ENCODE data around the gene PTGR1.
"Not testable (repeated sequence)": the region's sequence is repeated elsewhere in the genome, so short reads cannot be mapped to it uniquely, and the experiment has no call there.

The PTGR1 gene

DNA sequence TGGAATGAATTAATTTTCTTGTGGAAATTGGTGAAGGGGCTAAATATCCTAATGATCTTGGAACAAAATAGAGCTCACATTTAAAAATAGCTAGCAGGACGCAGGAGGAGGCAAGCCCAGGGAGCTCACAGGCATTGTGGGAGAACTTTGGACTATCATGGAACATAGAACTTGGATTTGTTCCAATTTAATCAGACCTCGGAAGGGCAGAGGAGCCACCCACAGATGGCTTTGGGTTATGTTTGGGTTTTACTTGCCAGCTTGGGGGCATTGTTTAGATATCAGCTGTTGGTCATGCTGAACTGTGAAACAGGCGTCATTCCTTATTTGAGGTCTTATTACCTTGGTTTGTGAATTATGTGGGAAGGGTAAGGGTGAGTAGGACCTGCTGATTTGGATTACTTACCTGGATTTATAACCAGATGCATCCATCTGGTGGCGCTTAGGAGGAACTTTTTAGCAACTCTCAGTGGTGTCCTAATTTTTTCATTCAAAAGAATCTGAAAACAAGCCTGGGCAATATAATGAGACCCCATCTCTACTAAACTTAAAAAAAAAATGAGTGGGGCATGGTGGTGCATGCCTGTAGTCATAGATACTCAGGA is 14.1 kb upstream of the PTGR1 start:
- no peak for DNase-seq (ENCODE audit: low read depth)

DNA sequence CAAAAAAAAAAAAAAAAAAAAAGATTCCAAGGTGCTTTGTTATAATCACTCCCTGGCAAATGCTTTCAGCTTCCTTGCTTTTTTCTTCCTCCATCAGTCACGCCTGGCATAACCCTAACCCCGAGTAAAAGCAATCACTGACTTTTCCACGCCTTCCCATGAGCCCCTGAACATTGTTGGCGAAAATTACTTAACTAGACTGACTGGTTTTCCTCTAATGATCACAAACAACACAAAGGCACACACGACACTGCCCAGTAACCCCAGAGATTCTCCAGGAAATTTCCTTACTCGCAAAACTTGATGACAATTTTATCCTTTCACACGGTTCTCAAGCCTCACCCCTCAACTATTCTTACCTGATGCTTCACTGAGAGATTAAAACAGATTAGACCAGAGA is 11.4 kb upstream of the PTGR1 start:
- DNase-seq (ENCODE audit: low read depth) = no peak

- DNase-seq (ENCODE audit: low read depth) = no peak
Observed at GRCh38 chr9:111610149-111610548, 10.7 kb upstream of the PTGR1 start.

DNA sequence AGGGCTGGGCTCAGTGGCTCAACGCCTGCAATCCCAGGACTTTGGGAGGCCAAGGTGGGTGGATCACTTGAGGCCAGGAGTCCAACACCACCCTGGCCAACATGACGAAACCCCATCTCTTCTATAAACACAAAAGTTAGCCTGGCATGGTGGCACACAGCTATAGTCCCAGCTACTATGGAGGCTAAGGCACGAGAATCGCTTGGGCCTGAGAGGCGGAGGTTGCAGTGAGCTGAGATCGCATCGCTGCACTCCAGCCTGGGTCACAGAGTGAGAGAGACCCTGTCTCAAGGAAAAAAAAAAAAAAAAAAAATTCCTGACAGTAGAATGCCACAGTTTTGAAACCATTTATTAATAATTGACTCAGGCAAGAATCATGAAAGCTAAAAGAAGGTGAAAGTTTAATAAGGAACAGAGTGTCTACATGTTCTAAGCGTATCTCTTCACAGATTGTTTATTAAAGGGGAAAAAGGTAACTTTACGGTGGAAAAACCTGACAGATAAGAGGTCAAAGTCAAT is 5.7 kb upstream of the PTGR1 start:
- no peak for DNase-seq (ENCODE audit: low read depth)

DNA sequence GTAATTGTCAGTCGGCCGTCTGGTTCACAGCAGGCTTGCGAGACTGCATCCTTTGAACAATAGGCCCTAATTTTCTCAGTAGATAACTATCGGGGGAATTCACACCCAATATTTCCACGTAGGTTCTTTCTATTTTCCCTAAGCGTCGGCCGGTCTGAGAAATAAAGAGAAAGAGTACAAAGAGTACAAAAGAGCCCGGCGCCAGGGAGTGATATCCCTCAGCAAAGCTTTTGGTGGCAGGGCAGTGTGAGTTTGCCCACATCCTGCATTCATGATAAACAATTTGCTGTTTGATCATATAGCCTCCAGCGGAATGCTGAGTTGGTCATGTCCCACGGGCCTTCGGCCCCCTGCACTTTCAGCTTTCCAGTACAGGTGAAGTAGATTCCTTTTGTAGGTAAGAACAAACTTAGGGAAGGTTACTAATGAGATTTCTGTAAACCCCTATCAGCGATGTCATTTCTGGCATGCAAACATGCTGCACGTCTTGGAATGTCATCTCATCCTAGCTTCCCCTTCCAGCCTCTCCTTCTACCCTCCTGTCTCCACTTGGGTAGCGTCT is 4.7 kb upstream of the PTGR1 start:
- no peak for DNase-seq (ENCODE audit: low read depth)

GRCh38 chr9:111603041-111603440 is 3.6 kb upstream of the PTGR1 start:
- DNase-seq (ENCODE audit: low read depth) = no peak

DNA sequence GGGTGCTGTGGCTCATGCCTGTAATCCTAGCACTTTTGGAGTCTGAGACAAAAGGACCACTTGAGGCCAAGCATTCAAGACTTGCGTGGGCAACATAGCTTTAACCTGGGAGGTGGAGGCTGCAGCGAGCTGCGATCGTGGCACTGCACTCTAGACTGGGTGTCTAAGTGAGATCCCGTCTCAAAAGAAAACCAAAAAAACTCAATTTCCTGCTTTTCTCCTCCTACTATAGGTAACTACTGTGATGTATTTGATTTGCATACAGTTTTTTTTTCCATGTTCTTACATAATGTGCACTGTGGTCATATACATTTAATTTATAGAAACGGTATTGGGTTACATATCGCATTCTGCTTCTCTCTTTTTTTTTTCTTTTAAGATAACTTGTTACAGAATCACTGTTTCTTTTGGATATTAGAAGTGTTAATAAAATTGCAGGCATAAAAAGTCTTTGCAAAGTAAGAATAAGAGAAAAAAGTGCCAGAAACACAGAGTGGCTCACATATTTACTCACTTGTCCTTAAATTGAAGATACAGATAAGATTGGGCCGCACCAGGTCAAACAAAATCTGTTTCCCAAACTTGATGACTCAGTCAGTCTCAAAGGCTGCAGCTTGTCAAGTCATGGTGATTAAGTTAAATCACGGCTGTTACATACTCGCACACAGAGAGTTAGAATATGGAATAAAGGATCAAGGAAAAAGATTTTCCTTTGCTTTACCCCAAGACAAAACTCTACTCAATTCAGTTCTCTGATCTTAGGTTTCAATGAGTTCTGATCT is 2.0 kb upstream of the PTGR1 start:
- DNase-seq (ENCODE audit: low read depth) = no peak

DNA sequence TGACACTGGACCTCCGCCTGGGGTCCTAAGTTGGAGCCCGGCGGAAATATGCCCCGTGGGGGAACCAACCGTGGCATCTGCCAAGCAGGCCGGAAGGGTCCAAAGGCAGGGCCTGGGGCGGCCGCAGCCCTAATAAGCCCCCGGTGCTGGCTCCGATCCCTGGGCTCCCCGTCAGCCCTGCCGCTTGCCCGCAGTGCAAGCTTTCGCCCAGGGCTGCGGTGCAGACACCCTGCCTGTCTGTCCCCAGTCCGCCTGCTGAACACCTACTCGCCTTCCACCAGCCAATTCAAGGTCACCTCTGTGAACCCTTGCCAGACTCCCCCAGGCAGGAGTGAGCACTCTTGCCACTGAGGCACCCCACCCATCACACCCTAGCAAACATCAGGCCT is 502 bp upstream of the PTGR1 start:
- no peak for DNase-seq (ENCODE audit: low read depth)

DNA sequence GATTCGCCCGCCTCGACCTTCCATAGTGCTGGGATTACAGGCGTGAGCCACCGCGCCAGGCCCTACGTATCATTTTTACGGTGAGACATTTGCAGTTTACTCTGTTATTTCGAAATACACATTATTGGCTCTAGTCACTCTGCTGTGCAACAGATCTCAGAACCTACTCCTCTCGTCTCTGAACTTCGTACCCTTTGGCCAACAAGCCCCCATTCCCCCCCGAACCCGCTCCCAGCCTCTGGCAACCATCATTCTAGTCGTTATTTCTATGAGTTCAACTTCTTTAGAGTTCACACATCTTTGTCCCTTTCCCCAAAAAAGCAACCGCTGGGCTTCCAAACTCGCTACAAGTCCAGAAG is 735 bp downstream of the PTGR1 start:
- DNase-seq (ENCODE audit: low read depth) = no peak

- DNase-seq (ENCODE audit: low read depth) = peak; percentile 30
Observed at GRCh38 chr9:111597852-111598732, 1.4 kb downstream of the PTGR1 start.

- DNase-seq (ENCODE audit: low read depth) = no peak
Observed at GRCh38 chr9:111588846-111589245, 10.6 kb downstream of the PTGR1 start.

DNA sequence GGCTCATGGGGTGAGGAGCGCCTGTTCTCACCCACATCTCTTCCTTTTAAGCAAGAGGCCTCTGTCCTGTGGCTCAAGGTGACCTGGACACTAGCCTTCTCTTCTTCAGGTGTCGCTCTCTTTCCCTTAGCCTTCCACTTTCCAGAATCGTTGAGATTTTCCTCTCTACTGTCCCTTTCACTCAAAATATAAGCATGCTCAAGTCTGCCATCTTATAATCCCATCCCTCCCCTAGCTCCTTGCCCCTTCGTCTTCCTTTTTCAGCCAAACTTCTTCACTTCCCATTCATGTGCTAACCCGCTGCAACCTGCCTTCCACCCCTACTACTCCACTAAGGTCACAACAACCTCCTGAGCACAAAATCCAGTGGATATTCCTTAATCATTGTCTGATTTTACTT is 13.1 kb downstream of the PTGR1 start:
- DNase-seq (ENCODE audit: low read depth) = no peak

- DNase-seq (ENCODE audit: low read depth) = no peak
Observed at GRCh38 chr9:111582888-111583287, 16.6 kb downstream of the PTGR1 start.

DNA sequence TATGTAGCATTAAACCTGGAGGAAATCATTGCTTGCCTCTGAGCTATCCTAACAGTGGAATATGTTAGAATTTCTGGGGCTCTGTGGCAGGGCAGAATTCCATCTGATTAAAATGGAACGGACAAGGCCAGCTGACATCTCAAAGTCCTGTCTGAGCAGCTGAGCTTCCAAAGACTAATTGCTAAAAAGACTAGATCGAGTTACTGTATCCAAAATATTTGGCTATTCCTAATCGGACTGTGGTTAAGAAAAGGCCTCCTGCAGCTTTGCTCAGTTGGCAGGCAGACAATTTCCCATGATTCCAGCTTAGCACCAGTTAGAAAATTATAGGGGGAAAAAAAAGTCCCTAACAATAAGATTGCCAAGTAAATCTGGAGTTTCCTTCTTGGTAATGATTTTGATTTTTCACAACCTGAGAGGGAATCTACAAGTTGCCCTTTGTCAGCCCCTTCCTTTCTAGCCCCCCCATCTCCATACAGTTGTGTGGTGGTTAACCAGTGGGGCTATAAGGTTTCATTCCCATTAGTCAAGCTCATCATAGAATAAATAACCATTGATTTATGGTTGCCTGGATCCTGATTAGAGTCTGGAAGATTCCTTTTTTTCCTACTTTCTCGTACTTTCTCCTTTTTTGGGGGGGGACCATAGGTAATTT is 26.4 kb downstream of the PTGR1 start:
- DNase-seq (ENCODE audit: low read depth) = no peak

DNA sequence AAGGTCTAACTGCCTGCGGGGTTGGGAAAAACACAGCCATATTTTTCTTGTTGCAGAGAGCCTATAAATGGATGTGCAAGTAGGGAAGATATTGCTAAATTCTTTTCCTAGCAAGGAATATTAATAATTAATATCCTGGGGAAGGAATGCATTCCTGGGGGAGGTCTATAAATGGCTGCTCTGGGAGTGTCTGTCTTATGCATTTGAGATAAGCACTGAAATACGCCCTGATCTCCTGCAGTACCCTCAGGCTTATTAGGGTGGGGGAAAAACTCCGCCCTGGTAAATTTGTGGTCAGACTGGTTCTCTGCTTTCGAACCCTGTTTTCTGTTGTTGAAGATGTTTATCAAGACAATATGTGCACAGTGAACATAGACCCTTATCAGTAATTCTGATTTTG is 31.3 kb downstream of the PTGR1 start:
- DNase-seq (ENCODE audit: low read depth) = not testable (repeated sequence)

DNA sequence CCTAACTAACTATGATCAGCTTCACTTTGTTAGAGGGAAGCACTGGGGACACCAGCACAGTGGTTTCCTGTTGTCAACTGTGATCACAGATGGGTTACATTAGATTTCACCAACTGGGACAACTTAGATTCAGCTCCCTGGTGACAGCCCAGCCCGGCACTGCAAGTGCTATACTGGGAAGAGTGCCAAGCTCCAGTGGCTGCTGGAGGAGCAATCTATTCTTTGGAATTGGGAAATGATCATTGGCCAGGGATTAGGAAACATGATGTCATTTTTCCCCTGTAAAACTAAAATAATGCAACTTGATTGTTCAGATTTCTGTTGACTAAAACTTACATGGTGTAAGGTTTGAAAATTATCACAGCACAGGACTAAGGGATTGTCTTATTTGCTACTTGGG is 33.2 kb downstream of the PTGR1 start:
- DNase-seq (ENCODE audit: low read depth) = no peak

DNA sequence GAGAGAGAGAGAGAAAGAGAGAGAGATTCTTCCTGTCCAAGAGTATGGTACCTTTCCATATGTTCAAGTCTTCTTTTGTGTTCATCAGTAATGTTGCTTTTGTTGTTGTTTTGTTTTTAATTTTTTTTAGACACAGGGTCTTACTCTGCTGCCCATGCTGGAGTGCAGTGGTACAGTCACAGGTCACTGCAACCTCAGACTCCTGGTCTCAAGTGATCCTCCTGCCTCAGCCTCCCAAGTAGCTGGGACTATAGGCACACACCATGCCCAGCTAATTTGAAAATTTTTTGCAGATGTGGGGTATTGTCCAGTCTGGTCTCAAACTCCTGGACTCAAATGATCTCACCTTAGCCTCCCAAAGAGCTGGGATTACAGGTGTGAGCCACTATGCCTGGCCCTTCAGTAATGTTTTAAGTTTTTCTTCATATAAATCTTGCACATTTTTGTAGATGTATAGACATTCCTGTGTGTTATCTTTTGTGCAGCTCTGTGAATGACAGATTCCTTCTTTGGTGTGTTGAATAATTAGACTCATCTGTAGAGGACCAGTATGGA is 38.2 kb downstream of the PTGR1 start:
- DNase-seq (ENCODE audit: low read depth) = no peak

GRCh38 chr9:111559000-111559610 is 40.3 kb downstream of the PTGR1 start:
- no peak for DNase-seq (ENCODE audit: low read depth)

- not testable (repeated sequence) for DNase-seq (ENCODE audit: low read depth)
Observed at GRCh38 chr9:111555425-111555824, 44.0 kb downstream of the PTGR1 start.

- DNase-seq (ENCODE audit: low read depth) = no peak
Observed at GRCh38 chr9:111548623-111549022, 50.8 kb downstream of the PTGR1 start.
